ENCODE measurements around the gene KLHL2.

- TF ChIP-seq CTCF (IDR thresholded peaks at IDR 0.05 in 4 of 5, conservative IDR thresholded peaks at IDR 0.05 in 1 of 5): no peak
- TF ChIP-seq POLR2A (IDR thresholded peaks at IDR 0.05): no peak
These were observed 21.9 kb upstream of the KLHL2 start for GRCh38 chr4:165185448-165185847.
